HepG2 (cell line): ENCODE data around the gene MRAP. TPM values are rescaled to one million over a fixed set of nuclear protein-coding genes. Genes with fewer than 3 reads are reported as not detected.

Experiments used
- ATAC-seq: fragments of 200-7000 bp; cut with Tn5 transposase; 3 replicates; pipeline ENCODE4 v1.9.1; 2020; ENCODE audit warnings: mild to moderate bottlenecking, moderate library complexity
- BruUV-seq: library from RNA; stranded (reverse); fragments of 400-500 nt; replicated peaks from 2 replicates; lab custom pipeline; 2021; lab: Mats Ljungman, UMichigan
- CTCF ChIA-PET: fragments of 300-600 bp; formaldehyde crosslinking; extraction: SDS; loops from one replicate; lab custom pipeline; 2021; ENCODE audit warnings: low total read pairs, inconsistent platforms, low intra/inter-chr PET ratio; lab: Yijun Ruan, JAX
- POLR2A ChIA-PET: fragments of 350-600 bp; sonication (Branson Sonifier 250); formaldehyde crosslinking; loops from one replicate; lab custom pipeline; 2020; ENCODE audit warnings: antibody characterized with exemption, inconsistent platforms; lab: Yijun Ruan, JAX
- DNase-seq: peaks from one replicate; pipeline ENCODE4 v3.0.0-alpha.2; 2015; ENCODE audit warnings: low spot score
- FAIRE-seq: peaks from 3 replicates; lab custom pipeline; 2011; peaks lifted over from hg19 to GRCh38; lab: Jason Lieb, UNC
- H2AFZ ChIP-seq: one replicate; pipeline ENCODE4 v1.6.1; 2011; ENCODE audit warnings: low read length, inconsistent platforms
- H3K27ac ChIP-seq: fragments of 300-600 bp; 3 replicates; pipeline ENCODE4 v1.8.0; 2011; ENCODE audit warnings: mixed run types, mild to moderate bottlenecking, mixed read lengths, low read length, inconsistent platforms; ENCODE audit not compliant: insufficient read depth; ENCODE audit errors: extremely low read length
- H3K27me3 ChIP-seq, 2 experiments: fragments of 200-600 bp in 1 of 2; 2 replicates in 1 of 2; 3 replicates in 1 of 2; pipeline versions ENCODE4 v1.6.0 to v1.8.0; 2011; ENCODE audit warnings: low read length in 2 of 2, mild to moderate bottlenecking in 2 of 2, moderate library complexity in 2 of 2, inconsistent platforms in 1 of 2; ENCODE audit not compliant: insufficient read depth in 2 of 2, control insufficient read depth in 1 of 2
- H3K36me3 ChIP-seq, 2 experiments: fragments of 200-600 bp in 1 of 2; replicated peaks in 1 of 2; 2 replicates in 1 of 2; 3 replicates in 1 of 2; pipeline versions ENCODE4 v1.5.1 to v1.8.0; 2011; ENCODE audit warnings: low read length in 2 of 2, inconsistent platforms in 1 of 2; ENCODE audit not compliant: insufficient read depth in 2 of 2, control insufficient read depth in 1 of 2
- H3K4me1 ChIP-seq: 2 replicates; pipeline ENCODE4 v1.5.1; 2012; ENCODE audit warnings: low read length, inconsistent platforms; ENCODE audit not compliant: insufficient read depth
- H3K4me2 ChIP-seq: 2 replicates; pipeline ENCODE4 v1.6.0; 2011; ENCODE audit warnings: low read depth, low read length, inconsistent platforms
- H3K4me3 ChIP-seq, 3 experiments: fragments of 200-600 bp in 1 of 3; sonication (generic), shearing (Covaris generic) in 1 of 3; replicated peaks in 1 of 3; 2 replicates each; pipeline ENCODE4 v1.5.1; 2011 to 2016; ENCODE audit warnings: low read length in 3 of 3, inconsistent platforms in 2 of 3, low read depth in 2 of 3, mild to moderate bottlenecking in 2 of 3, control low read depth in 1 of 3, mixed read lengths in 1 of 3; ENCODE audit not compliant: insufficient read depth in 1 of 3
- H3K79me2 ChIP-seq: one replicate; pipeline ENCODE4 v1.6.1; 2011; ENCODE audit warnings: low read length, inconsistent platforms; ENCODE audit not compliant: insufficient read depth
- H3K9ac ChIP-seq: 2 replicates; pipeline ENCODE4 v1.6.0; 2011; ENCODE audit warnings: mild to moderate bottlenecking, low read depth, low read length, inconsistent platforms; ENCODE audit not compliant: insufficient read depth
- H3K9me3 ChIP-seq: 2 replicates; pipeline ENCODE4 v1.5.1; 2012; ENCODE audit warnings: mild to moderate bottlenecking, low read length
- H4K20me1 ChIP-seq: 2 replicates; pipeline ENCODE4 v1.6.0; 2011; ENCODE audit warnings: inconsistent platforms, mild to moderate bottlenecking, low read length, moderate library complexity; ENCODE audit not compliant: insufficient read depth
- EED ChIP-seq: sonication (generic); formaldehyde crosslinking; IDR thresholded peaks from 2 replicates; pipeline ENCODE4 v1.5.0; 2020; ENCODE audit warnings: mild to moderate bottlenecking, missing genetic modification reagents
- GFI1 ChIP-seq: sonication (generic); formaldehyde crosslinking; IDR thresholded peaks from 2 replicates; pipeline ENCODE4 v1.5.0; 2020; ENCODE audit warnings: missing genetic modification reagents, mild to moderate bottlenecking, borderline replicate concordance
- HNF1B ChIP-seq: sonication (generic); formaldehyde crosslinking; IDR thresholded peaks from 2 replicates; pipeline ENCODE4 v1.5.1; 2020; ENCODE audit warnings: mild to moderate bottlenecking, moderate library complexity, missing genetic modification reagents
- PRDM4 ChIP-seq: sonication (generic); formaldehyde crosslinking; IDR thresholded peaks from 2 replicates; pipeline ENCODE4 v1.9.0; 2021; ENCODE audit warnings: missing genetic modification reagents, borderline replicate concordance
- RAD21 ChIP-seq: fragments of 450-650 bp; formaldehyde crosslinking; IDR thresholded peaks from 2 replicates; pipeline ENCODE4 v1.5.0; 2020; ENCODE audit warnings: mild to moderate bottlenecking
- SP140L ChIP-seq: sonication (generic); formaldehyde crosslinking; IDR thresholded peaks from 2 replicates; pipeline ENCODE4 v1.4.0; 2020; ENCODE audit warnings: missing genetic modification reagents, borderline replicate concordance
- SP4 ChIP-seq: sonication (generic); formaldehyde crosslinking; IDR thresholded peaks from 2 replicates; pipeline ENCODE4 v1.8.1; 2023; ENCODE audit warnings: mild to moderate bottlenecking, missing genetic modification reagents
- ZFP36 ChIP-seq: fragments of 150-350 bp; IDR thresholded peaks from 2 replicates; pipeline ENCODE4 v1.6.1; 2018; ENCODE audit warnings: borderline replicate concordance, low read length, low read depth; ENCODE audit not compliant: partially characterized antibody
- ZNF256 ChIP-seq: sonication (generic); formaldehyde crosslinking; conservative IDR thresholded peaks from 2 replicates; pipeline ENCODE4 v1.4.0; 2020; ENCODE audit warnings: missing genetic modification reagents
- ZNF282 ChIP-seq: fragments of 450-650 bp; IDR thresholded peaks from 2 replicates; pipeline ENCODE4 v1.6.1; 2018; ENCODE audit not compliant: partially characterized antibody
- ZNF543 ChIP-seq: sonication (generic); formaldehyde crosslinking; IDR thresholded peaks from 2 replicates; pipeline ENCODE4 v1.4.0; 2020; ENCODE audit warnings: mild to moderate bottlenecking, missing genetic modification reagents
- WGBS: methylation state at CpG from one replicate; pipeline ENCODE4 v1.1.6; 2017; ENCODE audit warnings: low lambda C conversion rate; 5-methylcytosine and 5-hydroxymethylcytosine counted together
- in situ Hi-C: cut with HindIII; loops from 2 replicates; pipeline ENCODE4 v1.10.0; 2017; ENCODE audit warnings: low pct_unique_long_range_greater_than_20kb; ENCODE audit not compliant: extremely low pct_ligation_motif_present
- intact Hi-C: fragments of 100-400 bp; cut with micrococcal nuclease; formaldehyde crosslinking; loops from one replicate; pipeline ENCODE4 v1.10.0; 2022; ENCODE audit not compliant: unreplicated experiment
- polyA plus RNA-seq, 8 experiments: library from polyadenylated mRNA; depleted of rRNA in 3 of 8; stranded (reverse) in 7 of 8; unstranded in 1 of 8; fragments of >200 nt; fragmentation: Illumina TruSeq in 4 of 8; extraction: Trizol in 4 of 8; gene quantifications; 2 replicates each; pipeline versions ENCODE4 v1.2.1 to v1.2.3, GENCODE V29; 2011 to 2016; ENCODE audit warnings: low read depth in 4 of 8, missing spikeins in 1 of 8, mixed read lengths in 1 of 8; ENCODE audit not compliant: insufficient read depth in 1 of 8
- total RNA-seq, 5 experiments: library from RNA; depleted of rRNA; stranded (reverse); fragments of >200 nt; fragmentation: Illumina TruSeq; extraction: Trizol; gene quantifications; 2 replicates each; pipeline ENCODE4 v1.2.3, GENCODE V29; 2016; ENCODE audit warnings: low read depth in 1 of 5
- TF ChIP-seq, protein P1 (sequence below): sonication (generic); formaldehyde crosslinking; IDR thresholded peaks from 2 replicates; pipeline ENCODE4 v1.8.0; 2022; ENCODE audit warnings: missing genetic modification reagents, low read depth, mild to moderate bottlenecking, borderline replicate concordance
- TF ChIP-seq, protein P2 (sequence below): sonication (generic); formaldehyde crosslinking; IDR thresholded peaks from 2 replicates; pipeline ENCODE4 v1.4.0; 2020; ENCODE audit warnings: missing genetic modification reagents, mild to moderate bottlenecking, borderline replicate concordance
- TF ChIP-seq, protein P3 (sequence below): sonication (generic); formaldehyde crosslinking; conservative IDR thresholded peaks from 2 replicates; pipeline ENCODE4 v1.8.0; 2022; ENCODE audit warnings: mild to moderate bottlenecking, moderate library complexity, missing genetic modification reagents

MRAP gene
- total and polyA plus RNA-seq, 2 of the 13 experiments (the other 11 are each of a cell fraction or from before 2014, with no cell fraction given): 0.46 to 1.2 TPM

- Histone ChIP-seq H3K9me3 (no peaks in the 10 kb centered on the region), H3K27me3 (no peaks in the 10 kb centered on the region), H3K4me2 (no peak overlapping the region), H2AFZ (no peak overlapping the region), H4K20me1 (no peaks in the 10 kb centered on the region), H3K4me3 (no peak overlapping the region), H3K36me3 (peaks cover 50 to 97% of the 10 kb centered on the region in 2 experiments), H3K4me1 (no peaks in the 10 kb centered on the region), H3K9ac (no peak overlapping the region), H3K27ac (no peak overlapping the region), H3K79me2 (no peaks in the 10 kb centered on the region)
- intact Hi-C loops (no loop called here), in situ Hi-C loops (no loop called here)
- ChIA-PET CTCF (no interaction called here), POLR2A (no interaction called here)
- FAIRE-seq: no peak
- DNase-seq: no peak
- 95% methylated on average over 13 of the region's 13 CpGs for WGBS
- BruUV-seq: no TSS peak
- TF ChIP-seq RAD21 (CRISPR knock-in tag): no peak
- no peak for TF ChIP-seq PRDM4
- no peak for TF ChIP-seq ZNF543 (CRISPR knock-in tag)
- TF ChIP-seq, protein P1, sequence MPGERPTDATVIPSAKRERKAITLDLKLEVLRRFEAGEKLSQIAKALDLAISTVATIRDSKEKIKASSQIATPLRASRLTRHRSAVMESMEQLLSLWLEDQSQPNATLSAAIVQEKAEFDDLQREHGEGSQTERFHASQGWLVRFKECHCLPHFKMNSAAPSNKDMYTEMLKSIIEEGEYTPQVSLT (CRISPR knock-in tag): no peak
- TF ChIP-seq GFI1 (CRISPR knock-in tag): no peak
- TF ChIP-seq, protein P2, sequence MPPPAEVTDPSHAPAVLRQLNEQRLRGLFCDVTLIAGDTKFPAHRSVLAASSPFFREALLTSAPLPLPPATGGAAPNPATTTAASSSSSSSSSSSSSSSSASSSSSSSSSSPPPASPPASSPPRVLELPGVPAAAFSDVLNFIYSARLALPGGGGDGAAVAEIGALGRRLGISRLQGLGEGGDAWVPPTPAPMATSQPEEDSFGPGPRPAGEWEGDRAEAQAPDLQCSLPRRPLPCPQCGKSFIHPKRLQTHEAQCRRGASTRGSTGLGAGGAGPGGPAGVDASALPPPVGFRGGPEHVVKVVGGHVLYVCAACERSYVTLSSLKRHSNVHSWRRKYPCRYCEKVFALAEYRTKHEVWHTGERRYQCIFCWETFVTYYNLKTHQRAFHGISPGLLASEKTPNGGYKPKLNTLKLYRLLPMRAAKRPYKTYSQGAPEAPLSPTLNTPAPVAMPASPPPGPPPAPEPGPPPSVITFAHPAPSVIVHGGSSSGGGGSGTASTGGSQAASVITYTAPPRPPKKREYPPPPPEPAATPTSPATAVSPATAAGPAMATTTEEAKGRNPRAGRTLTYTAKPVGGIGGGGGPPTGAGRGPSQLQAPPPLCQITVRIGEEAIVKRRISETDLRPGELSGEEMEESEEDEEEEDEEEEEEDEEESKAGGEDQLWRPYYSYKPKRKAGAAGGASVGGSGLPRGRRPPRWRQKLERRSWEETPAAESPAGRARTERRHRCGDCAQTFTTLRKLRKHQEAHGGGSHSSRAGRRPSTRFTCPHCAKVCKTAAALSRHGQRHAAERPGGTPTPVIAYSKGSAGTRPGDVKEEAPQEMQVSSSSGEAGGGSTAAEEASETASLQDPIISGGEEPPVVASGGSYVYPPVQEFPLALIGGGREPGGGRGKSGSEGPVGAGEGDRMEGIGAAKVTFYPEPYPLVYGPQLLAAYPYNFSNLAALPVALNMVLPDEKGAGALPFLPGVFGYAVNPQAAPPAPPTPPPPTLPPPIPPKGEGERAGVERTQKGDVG: no peak
- no peak for TF ChIP-seq ZNF282
- no peak for TF ChIP-seq SP140L (CRISPR knock-in tag)
- no peak for TF ChIP-seq ZNF256 (CRISPR knock-in tag)
- no peak for TF ChIP-seq HNF1B (CRISPR knock-in tag)
- TF ChIP-seq, protein P3, sequence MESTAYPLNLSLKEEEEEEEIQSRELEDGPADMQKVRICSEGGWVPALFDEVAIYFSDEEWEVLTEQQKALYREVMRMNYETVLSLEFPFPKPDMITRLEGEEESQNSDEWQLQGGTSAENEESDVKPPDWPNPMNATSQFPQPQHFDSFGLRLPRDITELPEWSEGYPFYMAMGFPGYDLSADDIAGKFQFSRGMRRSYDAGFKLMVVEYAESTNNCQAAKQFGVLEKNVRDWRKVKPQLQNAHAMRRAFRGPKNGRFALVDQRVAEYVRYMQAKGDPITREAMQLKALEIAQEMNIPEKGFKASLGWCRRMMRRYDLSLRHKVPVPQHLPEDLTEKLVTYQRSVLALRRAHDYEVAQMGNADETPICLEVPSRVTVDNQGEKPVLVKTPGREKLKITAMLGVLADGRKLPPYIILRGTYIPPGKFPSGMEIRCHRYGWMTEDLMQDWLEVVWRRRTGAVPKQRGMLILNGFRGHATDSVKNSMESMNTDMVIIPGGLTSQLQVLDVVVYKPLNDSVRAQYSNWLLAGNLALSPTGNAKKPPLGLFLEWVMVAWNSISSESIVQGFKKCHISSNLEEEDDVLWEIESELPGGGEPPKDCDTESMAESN (CRISPR knock-in tag): no peak
- TF ChIP-seq SP4 (CRISPR knock-in tag): no peak
- TF ChIP-seq EED (CRISPR knock-in tag): no peak
- no peak for TF ChIP-seq ZFP36
- ATAC-seq: no peak
These were observed 52.3 kb downstream of the MRAP start for GRCh38 chr21:32350981-32351380.
